ENCODE results near the gene NGLY1.

- TF ChIP-seq, protein P1, sequence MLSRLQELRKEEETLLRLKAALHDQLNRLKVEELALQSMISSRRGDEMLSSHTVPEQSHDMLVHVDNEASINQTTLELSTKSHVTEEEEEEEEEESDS (CRISPR knock-in tag; IDR thresholded peaks at IDR 0.05), result no peak
- TF ChIP-seq RNF2 (IDR thresholded peaks at IDR 0.05), result no peak
- TF ChIP-seq ATF4 (CRISPR knock-in tag; IDR thresholded peaks at IDR 0.05), result no peak
- no peak for TF ChIP-seq POLR2AphosphoS5 (IDR thresholded peaks at IDR 0.05; ENCODE audit: control insufficient read depth, insufficient read depth, low read depth, low read length)
- no peak for TF ChIP-seq POLR2A (conservative IDR thresholded peaks at IDR 0.05)
- TF ChIP-seq PTBP1 (IDR thresholded peaks at IDR 0.05; ENCODE audit: low read depth, low read length), result no peak
- TF ChIP-seq, protein P2, sequence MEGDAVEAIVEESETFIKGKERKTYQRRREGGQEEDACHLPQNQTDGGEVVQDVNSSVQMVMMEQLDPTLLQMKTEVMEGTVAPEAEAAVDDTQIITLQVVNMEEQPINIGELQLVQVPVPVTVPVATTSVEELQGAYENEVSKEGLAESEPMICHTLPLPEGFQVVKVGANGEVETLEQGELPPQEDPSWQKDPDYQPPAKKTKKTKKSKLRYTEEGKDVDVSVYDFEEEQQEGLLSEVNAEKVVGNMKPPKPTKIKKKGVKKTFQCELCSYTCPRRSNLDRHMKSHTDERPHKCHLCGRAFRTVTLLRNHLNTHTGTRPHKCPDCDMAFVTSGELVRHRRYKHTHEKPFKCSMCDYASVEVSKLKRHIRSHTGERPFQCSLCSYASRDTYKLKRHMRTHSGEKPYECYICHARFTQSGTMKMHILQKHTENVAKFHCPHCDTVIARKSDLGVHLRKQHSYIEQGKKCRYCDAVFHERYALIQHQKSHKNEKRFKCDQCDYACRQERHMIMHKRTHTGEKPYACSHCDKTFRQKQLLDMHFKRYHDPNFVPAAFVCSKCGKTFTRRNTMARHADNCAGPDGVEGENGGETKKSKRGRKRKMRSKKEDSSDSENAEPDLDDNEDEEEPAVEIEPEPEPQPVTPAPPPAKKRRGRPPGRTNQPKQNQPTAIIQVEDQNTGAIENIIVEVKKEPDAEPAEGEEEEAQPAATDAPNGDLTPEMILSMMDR (IDR thresholded peaks at IDR 0.05 in 2 of 3, conservative IDR thresholded peaks at IDR 0.05 in 1 of 3; ENCODE audit: insufficient read depth in 2 of 3, low read depth in 1 of 3, low read length in 3 of 3), result no peak
Measured at GRCh38 chr3:25821746-25822573, 38.7 kb upstream of the NGLY1 start.
